Fibroblast of lung (primary cell): ENCODE results near the gene SIPA1L3. TPM values are rescaled to one million over a fixed set of nuclear protein-coding genes. Genes with fewer than 3 reads are reported as not detected.

Experiments used
- DNase-seq, 2 donors: peaks; one replicate each; pipeline versions ENCODE4 v3.0.0 to v3.0.0-alpha.2; 2010; ENCODE audit warnings: low read depth in 2 of 2
- H2AFZ ChIP-seq: 2 replicates; pipeline ENCODE4 v1.5.1; 2012; ENCODE audit warnings: low read length, control low read depth, inconsistent platforms
- H3K27ac ChIP-seq: 2 replicates; pipeline ENCODE4 v1.5.1; 2011; ENCODE audit warnings: low read length, control low read depth; ENCODE audit not compliant: insufficient read depth
- H3K27me3 ChIP-seq: 2 replicates; pipeline ENCODE4 v1.5.1; 2011; ENCODE audit warnings: mild to moderate bottlenecking, low read length; ENCODE audit not compliant: control insufficient read depth, insufficient read depth
- H3K36me3 ChIP-seq: 2 replicates; pipeline ENCODE4 v1.5.1; 2011; ENCODE audit warnings: low read length; ENCODE audit not compliant: control insufficient read depth, insufficient read depth
- H3K4me1 ChIP-seq: 2 replicates; pipeline ENCODE4 v1.5.1; 2011; ENCODE audit warnings: low read length; ENCODE audit not compliant: control insufficient read depth, insufficient read depth; ENCODE audit errors: extremely low read depth
- H3K4me2 ChIP-seq: 2 replicates; pipeline ENCODE4 v1.5.1; 2011; ENCODE audit warnings: low read length, control low read depth; ENCODE audit not compliant: insufficient read depth; ENCODE audit errors: extremely low read depth
- H3K4me3 ChIP-seq, 4 experiments: fragments of 200-600 bp in 1 of 4; sonication (generic) in 1 of 4; replicated peaks in 1 of 4; 2 replicates each; pipeline ENCODE4 v1.5.1; 2011 to 2016; ENCODE audit warnings: low read length in 4 of 4, low read depth in 3 of 4, mild to moderate bottlenecking in 3 of 4, control low read depth in 2 of 4, inconsistent platforms in 1 of 4, mixed read lengths in 1 of 4; ENCODE audit not compliant: insufficient read depth in 1 of 4; ENCODE audit errors: control extremely low read depth in 1 of 4
- H3K79me2 ChIP-seq: 2 replicates; pipeline ENCODE4 v1.5.1; 2012; ENCODE audit warnings: mild to moderate bottlenecking, low read length, inconsistent platforms; ENCODE audit not compliant: control insufficient read depth, insufficient read depth
- H3K9ac ChIP-seq: 2 replicates; pipeline ENCODE4 v1.5.1; 2011; ENCODE audit warnings: mild to moderate bottlenecking, low read length, control low read depth; ENCODE audit not compliant: insufficient read depth
- H3K9me3 ChIP-seq: 2 replicates; pipeline ENCODE4 v1.5.1; 2012; ENCODE audit warnings: low read depth, low read length; ENCODE audit not compliant: control insufficient read depth, insufficient read depth
- H4K20me1 ChIP-seq: 2 replicates; pipeline ENCODE4 v1.5.1; 2011; ENCODE audit warnings: low read length; ENCODE audit not compliant: control insufficient read depth, insufficient read depth; ENCODE audit errors: extremely low read depth
- CTCF ChIP-seq, 2 donors: IDR thresholded peaks in 1 of 2; conservative IDR thresholded peaks in 1 of 2; 1 replicate in 1 of 2; 2 replicates in 1 of 2; pipeline ENCODE4 v1.5.1; 2011 to 2012; ENCODE audit warnings: low read length in 2 of 2, control low read depth in 1 of 2, inconsistent platforms in 1 of 2, low read depth in 1 of 2, mild to moderate bottlenecking in 1 of 2
- EZH2 ChIP-seq: IDR thresholded peaks from 2 replicates; pipeline ENCODE4 v1.5.1; 2012; ENCODE audit warnings: low read length, control low read depth, mild to moderate bottlenecking; ENCODE audit errors: missing control alignments
- polyA plus RNA-seq, 2 donors: library from polyadenylated mRNA; depleted of rRNA in 1 of 2; stranded (reverse) in 1 of 2; unstranded in 1 of 2; fragments of >200 nt; gene quantifications; 2 replicates each; pipeline ENCODE4 v1.2.1, GENCODE V29; 2011 to 2012; ENCODE audit warnings: missing spikeins in 1 of 2
- total RNA-seq: library from RNA; depleted of rRNA; stranded (reverse); fragments of >200 nt; gene quantifications from 2 replicates; pipeline ENCODE4 v1.2.1, GENCODE V29; 2014

SIPA1L3 gene
- total and polyA plus RNA-seq, 2 donors (not counting 1 experiment from before 2014, with no cell fraction given), result 3.7 to 10.1 TPM

GRCh38 chr19:38173291-38174041 lies 266.5 kb downstream of the SIPA1L3 start:
- DNase-seq, result peak; percentile 4 to 85
- Histone ChIP-seq H3K36me3 (no peaks in the 10 kb centered on the region), H4K20me1 (no peaks in the 10 kb centered on the region), H3K4me2 (no peak overlapping the region), H3K79me2 (no peaks in the 10 kb centered on the region), H3K4me3 (no peak overlapping the region), H3K27ac (no peak overlapping the region), H3K9me3 (no peaks in the 10 kb centered on the region), H3K27me3 (no peaks in the 10 kb centered on the region), H2AFZ (no peak overlapping the region), H3K9ac (no peak overlapping the region), H3K4me1 (no peaks in the 10 kb centered on the region)
- TF ChIP-seq CTCF (conservative IDR thresholded peaks at IDR 0.05 in 1 of 2, IDR thresholded peaks at IDR 0.05 in 1 of 2; ENCODE audit: low read depth in 1 of 2, low read length in 2 of 2) (no peak), EZH2 (no peak)

- H3K4me2 ChIP-seq, result no peak overlapping the region
- H2AFZ ChIP-seq, result no peak overlapping the region
- no peaks in the 10 kb centered on the region for H4K20me1 ChIP-seq
- no peak overlapping the region for H3K4me3 ChIP-seq
- no peaks in the 10 kb centered on the region for H3K36me3 ChIP-seq
- no peak overlapping the region for H3K27ac ChIP-seq
- no peaks in the 10 kb centered on the region for H3K9me3 ChIP-seq
- no peaks in the 10 kb centered on the region for H3K4me1 ChIP-seq
- no peaks in the 10 kb centered on the region for H3K79me2 ChIP-seq
- no peak overlapping the region for H3K9ac ChIP-seq
- H3K27me3 ChIP-seq, result no peaks in the 10 kb centered on the region
- no peak for TF ChIP-seq EZH2
- no peak for TF ChIP-seq CTCF (conservative IDR thresholded peaks at IDR 0.05 in 1 of 2, IDR thresholded peaks at IDR 0.05 in 1 of 2; ENCODE audit: low read depth in 1 of 2, low read length in 2 of 2)
- no peak for DNase-seq
Measured at GRCh38 chr19:38175422-38175821, 268.4 kb downstream of the SIPA1L3 start.

GRCh38 chr19:38180071-38180470 lies 273.1 kb downstream of the SIPA1L3 start:
- Histone ChIP-seq H4K20me1 (no peaks in the 10 kb centered on the region), H3K27ac (no peak overlapping the region), H3K4me2 (no peak overlapping the region), H2AFZ (no peak overlapping the region), H3K9ac (no peak overlapping the region), H3K4me3 (no peak overlapping the region), H3K9me3 (no peaks in the 10 kb centered on the region), H3K4me1 (peaks cover 10% of the 10 kb centered on the region), H3K79me2 (no peaks in the 10 kb centered on the region), H3K27me3 (no peaks in the 10 kb centered on the region), H3K36me3 (no peaks in the 10 kb centered on the region)
- TF ChIP-seq CTCF (conservative IDR thresholded peaks at IDR 0.05 in 1 of 2, IDR thresholded peaks at IDR 0.05 in 1 of 2; ENCODE audit: low read depth in 1 of 2, low read length in 2 of 2) (no peak), EZH2 (no peak)
- no peak for DNase-seq
